GM23338 (cell line): Measurements from ENCODE around the gene AEBP2. TPM values are rescaled to one million over a fixed set of nuclear protein-coding genes. Genes with fewer than 3 reads are reported as not detected.
"Not testable (repeated sequence)": the region's sequence is repeated elsewhere in the genome, so short reads cannot be mapped to it uniquely, and the experiment has no call there.

Experiments
- ATAC-seq: fragments of 200-7000 bp; cut with Tn5 transposase; 3 replicates; pipeline ENCODE4 v1.9.1; 2020
- DNase-seq: peaks from one replicate; pipeline ENCODE4 v3.0.0-alpha.2; 2015; ENCODE audit warnings: low spot score
- H2AFZ ChIP-seq: fragments of 200-600 bp; sonication (generic); 2 replicates; pipeline ENCODE4 v1.8.0; 2016; ENCODE audit warnings: antibody characterized with exemption, mild to moderate bottlenecking, moderate library complexity
- H3F3A ChIP-seq: fragments of 200-600 bp; sonication (generic); replicated peaks from 2 replicates; pipeline ENCODE4 v1.8.0; 2017; ENCODE audit warnings: antibody characterized with exemption, mixed run types, low read depth
- H3K27ac ChIP-seq: fragments of 200-600 bp; sonication (generic); 2 replicates; pipeline ENCODE4 v1.6.1; 2016; ENCODE audit warnings: low read depth
- H3K27me3 ChIP-seq: fragments of 200-600 bp; sonication (generic); 2 replicates; pipeline ENCODE4 v1.8.0; 2016; ENCODE audit warnings: mild to moderate bottlenecking, mixed run types, moderate library complexity; ENCODE audit not compliant: insufficient read depth
- H3K36me3 ChIP-seq: fragments of 200-600 bp; sonication (generic); 2 replicates; pipeline ENCODE4 v1.8.0; 2016; ENCODE audit warnings: mild to moderate bottlenecking; ENCODE audit not compliant: insufficient read depth
- H3K4me1 ChIP-seq: fragments of 200-600 bp; sonication (generic); 2 replicates; pipeline ENCODE4 v1.8.0; 2016; ENCODE audit warnings: mild to moderate bottlenecking, moderate library complexity; ENCODE audit not compliant: insufficient read depth
- H3K4me2 ChIP-seq: fragments of 200-600 bp; sonication (generic); 2 replicates; pipeline ENCODE4 v1.7.1; 2017; ENCODE audit warnings: mixed run types
- H3K4me3 ChIP-seq: fragments of 200-600 bp; sonication (generic); 2 replicates; pipeline ENCODE4 v1.6.1; 2016; ENCODE audit warnings: mixed run types
- H3K79me2 ChIP-seq: fragments of 200-600 bp; sonication (generic); replicated peaks from 2 replicates; pipeline ENCODE4 v1.8.0; 2017; ENCODE audit warnings: mild to moderate bottlenecking; ENCODE audit not compliant: insufficient read depth
- H3K9me2 ChIP-seq: fragments of 200-600 bp; sonication (generic); 2 replicates; pipeline ENCODE4 v1.8.0; 2017; ENCODE audit not compliant: insufficient read depth
- H4K20me1 ChIP-seq: fragments of 200-600 bp; sonication (generic); replicated peaks from 2 replicates; pipeline ENCODE4 v1.8.0; 2017; ENCODE audit warnings: mild to moderate bottlenecking; ENCODE audit not compliant: insufficient read depth
- H3K27ac Mint-ChIP-seq: 2 replicates; pipeline ENCODE4 v1.8.0; 2020; ENCODE audit warnings: inconsistent platforms, mild to moderate bottlenecking, moderate library complexity, mixed read lengths
- H3K27me3 Mint-ChIP-seq: 3 replicates; pipeline ENCODE4 v1.8.0; 2022; ENCODE audit warnings: low read depth, mild to moderate bottlenecking, moderate library complexity, mixed read lengths, inconsistent platforms; ENCODE audit not compliant: insufficient read depth, poor library complexity
- H3K36me3 Mint-ChIP-seq: 3 replicates; pipeline ENCODE4 v1.8.0; 2021; ENCODE audit warnings: low read depth, mild to moderate bottlenecking, inconsistent platforms, moderate library complexity, mixed read lengths
- H3K4me1 Mint-ChIP-seq: 3 replicates; pipeline ENCODE4 v1.8.0; 2020; ENCODE audit warnings: mild to moderate bottlenecking, inconsistent platforms, mixed read lengths
- H3K4me3 Mint-ChIP-seq: 3 replicates; pipeline ENCODE4 v1.8.0; 2021; ENCODE audit warnings: moderate library complexity, mild to moderate bottlenecking, inconsistent platforms, mixed read lengths
- H3K9me3 Mint-ChIP-seq: 3 replicates; pipeline ENCODE4 v1.8.0; 2020; ENCODE audit warnings: moderate library complexity, mild to moderate bottlenecking, inconsistent platforms, mixed read lengths
- CREB1 ChIP-seq: fragments of 250-450 bp; sonication (Bioruptor Pico); IDR thresholded peaks from 2 replicates; pipeline ENCODE4 v1.5.0; 2020; ENCODE audit warnings: low read depth, mild to moderate bottlenecking, moderate library complexity
- ETS1 ChIP-seq: IDR thresholded peaks from 2 replicates; pipeline ENCODE4 v1.6.1; 2016; ENCODE audit warnings: antibody characterized with exemption
- EZH2 ChIP-seq: fragments of 200-600 bp; sonication (generic); IDR thresholded peaks from one replicate; pipeline ENCODE4 v1.8.0; 2017; ENCODE audit warnings: antibody characterized with exemption, mild to moderate bottlenecking, low read depth; ENCODE audit not compliant: unreplicated experiment
- JUNB ChIP-seq: IDR thresholded peaks from one replicate; pipeline ENCODE4 v1.6.1; 2016; ENCODE audit warnings: antibody characterized with exemption; ENCODE audit not compliant: unreplicated experiment
- POLR2AphosphoS5 ChIP-seq: IDR thresholded peaks from 2 replicates; pipeline ENCODE4 v1.6.1; 2016; ENCODE audit warnings: antibody characterized with exemption, low read depth
- STAT1 ChIP-seq: IDR thresholded peaks from one replicate; pipeline ENCODE4 v1.6.1; 2016; ENCODE audit warnings: antibody characterized with exemption; ENCODE audit not compliant: unreplicated experiment
- ZNF114 ChIP-seq: fragments of 250-450 bp; sonication (Bioruptor Pico); IDR thresholded peaks from 2 replicates; pipeline ENCODE4 v1.5.0; 2020; ENCODE audit warnings: mild to moderate bottlenecking, moderate library complexity
- ZNF462 ChIP-seq: fragments of 250-450 bp; sonication (Bioruptor Pico); IDR thresholded peaks from 2 replicates; pipeline ENCODE4 v1.5.0; 2020; ENCODE audit warnings: mild to moderate bottlenecking, moderate library complexity
- polyA plus RNA-seq: library from polyadenylated mRNA; unstranded; fragments of >200 nt; fragmentation: Nextera tagmentation; extraction: Ambion mirVana; gene quantifications from 2 replicates; pipeline ENCODE4 v1.2.1, GENCODE V29; 2016
- total RNA-seq: library from RNA; depleted of rRNA; stranded (reverse); fragments of >200 nt; shearing (Covaris generic); gene quantifications from 2 replicates; pipeline ENCODE4 v1.2.3, GENCODE V29; 2014

The AEBP2 gene
- total and polyA plus RNA-seq, 2 experiments from 2014 or later: 39.3 to 48.1 TPM

- H3K79me2 ChIP-seq, ATAC-seq, H3K36me3 Mint-ChIP-seq, H3K4me3 Mint-ChIP-seq, H2AFZ ChIP-seq, DNase-seq, H3K27ac Mint-ChIP-seq, H3F3A ChIP-seq, H3K27ac ChIP-seq, H3K4me2 ChIP-seq, H3K9me2 ChIP-seq, H3K4me1 Mint-ChIP-seq, H4K20me1 ChIP-seq, H3K4me1 ChIP-seq, H3K27me3 Mint-ChIP-seq, H3K4me3 ChIP-seq, H3K27me3 ChIP-seq, H3K9me3 Mint-ChIP-seq, H3K36me3 ChIP-seq: not testable (repeated sequence)
Observed at GRCh38 chr12:19552441-19553097, 113.3 kb downstream of the AEBP2 start.

GRCh38 chr12:19553175-19553574 lies 113.9 kb downstream of the AEBP2 start:
- Histone ChIP-seq H3F3A (no peaks in the 10 kb centered on the region), H3K9me2 (no peaks in the 10 kb centered on the region), H3K36me3 (no peaks in the 10 kb centered on the region), H2AFZ (no peak overlapping the region), H4K20me1 (no peaks in the 10 kb centered on the region), H3K4me3 (no peak overlapping the region), H3K27me3 (no peaks in the 10 kb centered on the region), H3K4me1 (no peaks in the 10 kb centered on the region), H3K4me2 (no peak overlapping the region), H3K27ac (no peak overlapping the region), H3K79me2 (no peaks in the 10 kb centered on the region)
- Mint-ChIP-seq H3K4me1 (no peaks in the 10 kb centered on the region), H3K27ac (no peak overlapping the region), H3K9me3 (no peaks in the 10 kb centered on the region), H3K27me3 (peaks cover 5% of the 10 kb centered on the region), H3K4me3 (no peak overlapping the region), H3K36me3 (no peaks in the 10 kb centered on the region)
- DNase-seq: no peak
- ATAC-seq: no peak
- TF ChIP-seq JUNB: no peak
- no peak for TF ChIP-seq STAT1
- TF ChIP-seq ZNF462: no peak
- TF ChIP-seq CREB1 (CRISPR knock-in tag): no peak
- TF ChIP-seq ETS1: no peak
- TF ChIP-seq POLR2AphosphoS5: no peak
- TF ChIP-seq EZH2: no peak
- TF ChIP-seq ZNF114 (CRISPR knock-in tag): no peak
